A172 (cell line): ENCODE data around the gene NSUN4. TPM values are rescaled to one million over a fixed set of nuclear protein-coding genes. Genes with fewer than 3 reads are reported as not detected.
"Not testable (repeated sequence)": the region's sequence is repeated elsewhere in the genome, so short reads cannot be mapped to it uniquely, and the experiment has no call there.

Experiments
- DNase-seq: peaks from one replicate; pipeline ENCODE4 v3.0.0-alpha.2; 2015; ENCODE audit warnings: low spot score
- total RNA-seq: library from RNA; depleted of rRNA; stranded (reverse); fragments of >200 nt; shearing (Covaris generic); gene quantifications from 2 replicates; pipeline ENCODE4 v1.2.3, GENCODE V29; 2014; rRNA removed

The NSUN4 gene
- 5.3 and 7.1 TPM in 2 replicates for total RNA-seq

DNA sequence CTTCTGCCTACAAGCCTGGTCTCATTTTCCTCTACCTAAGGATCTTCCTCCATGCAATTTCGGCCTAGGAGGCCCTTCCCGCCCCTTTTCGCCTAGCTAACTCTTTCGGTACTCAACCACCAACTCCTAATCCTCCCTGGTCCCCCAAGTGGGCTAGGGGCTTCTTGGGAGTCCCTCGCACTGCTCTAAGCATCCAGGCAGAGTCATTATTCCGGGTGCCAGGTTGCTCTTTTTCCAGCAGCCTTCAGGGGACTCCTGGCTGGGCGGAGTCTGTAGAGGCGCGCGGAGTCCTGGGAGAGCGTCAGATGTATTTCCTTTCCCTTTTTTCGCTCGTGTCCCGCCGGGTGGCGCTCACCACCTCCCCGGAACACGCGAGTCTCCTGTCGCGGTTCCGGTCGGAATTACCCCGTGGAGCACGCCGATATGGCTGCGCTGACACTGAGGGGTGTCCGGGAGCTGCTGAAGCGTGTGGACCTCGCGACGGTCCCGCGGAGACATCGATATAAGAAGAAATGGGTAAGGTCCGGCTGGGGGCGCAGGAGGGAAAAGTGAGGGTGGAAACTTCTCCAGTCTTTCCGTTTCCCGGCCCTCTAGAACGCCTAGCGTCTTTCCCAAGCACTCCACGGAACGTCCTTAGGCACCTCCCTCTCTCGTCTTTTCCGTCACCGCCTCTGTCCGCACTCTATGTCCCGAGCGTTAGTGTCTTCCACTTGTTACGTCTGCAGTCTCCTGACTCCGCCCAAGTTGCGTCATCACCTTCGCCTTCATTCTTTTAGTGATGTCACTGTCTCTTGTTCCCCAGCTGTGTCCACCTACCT lies at the start of gene NSUN4:
Gene NSUN4 (plus strand): TSS at position 404 of the 818 bp plus-strand sequence. CDS start 20 bp downstream, at position 424.
- peak; percentile 87 for DNase-seq

DNA sequence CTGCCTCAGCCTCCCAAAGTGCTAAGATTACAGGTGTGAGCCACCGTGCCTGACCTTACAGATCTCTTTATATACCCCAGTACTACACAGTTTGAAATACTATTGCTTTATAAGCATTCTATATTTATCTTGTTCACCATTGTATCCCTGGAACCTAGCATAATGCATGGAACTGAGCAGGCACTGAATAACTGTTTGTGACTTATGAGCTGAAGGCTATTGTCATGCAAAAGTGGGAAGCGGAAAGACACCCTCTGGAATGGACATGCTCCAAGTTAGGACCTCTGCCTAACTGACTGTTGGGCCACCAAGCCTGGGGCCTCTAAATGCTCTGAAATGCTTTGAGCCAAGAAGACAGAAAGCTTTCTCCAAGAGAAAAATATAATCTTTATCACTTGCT lies 45.3 kb upstream of the NSUN4 start:
- no peak for DNase-seq

DNA sequence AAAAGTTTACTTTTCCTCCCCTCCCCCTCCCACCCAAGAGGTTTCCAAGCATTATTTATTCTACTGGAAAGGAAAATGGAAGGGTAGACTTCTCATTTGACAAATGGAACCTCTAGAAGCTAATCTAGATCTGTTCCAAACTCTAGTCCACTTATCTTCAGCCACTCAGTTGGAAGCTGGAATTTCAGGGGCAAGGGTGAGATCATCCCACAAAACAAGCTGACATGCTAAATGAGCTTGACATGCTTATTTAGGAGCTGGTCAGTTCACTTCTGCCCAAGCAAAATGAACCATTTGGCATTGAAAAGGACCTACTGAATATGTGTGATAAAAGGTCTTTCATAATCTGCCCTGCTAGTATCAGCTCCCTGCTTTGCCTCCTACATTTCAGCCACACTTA lies 42.2 kb upstream of the NSUN4 start:
- no peak for DNase-seq

DNA sequence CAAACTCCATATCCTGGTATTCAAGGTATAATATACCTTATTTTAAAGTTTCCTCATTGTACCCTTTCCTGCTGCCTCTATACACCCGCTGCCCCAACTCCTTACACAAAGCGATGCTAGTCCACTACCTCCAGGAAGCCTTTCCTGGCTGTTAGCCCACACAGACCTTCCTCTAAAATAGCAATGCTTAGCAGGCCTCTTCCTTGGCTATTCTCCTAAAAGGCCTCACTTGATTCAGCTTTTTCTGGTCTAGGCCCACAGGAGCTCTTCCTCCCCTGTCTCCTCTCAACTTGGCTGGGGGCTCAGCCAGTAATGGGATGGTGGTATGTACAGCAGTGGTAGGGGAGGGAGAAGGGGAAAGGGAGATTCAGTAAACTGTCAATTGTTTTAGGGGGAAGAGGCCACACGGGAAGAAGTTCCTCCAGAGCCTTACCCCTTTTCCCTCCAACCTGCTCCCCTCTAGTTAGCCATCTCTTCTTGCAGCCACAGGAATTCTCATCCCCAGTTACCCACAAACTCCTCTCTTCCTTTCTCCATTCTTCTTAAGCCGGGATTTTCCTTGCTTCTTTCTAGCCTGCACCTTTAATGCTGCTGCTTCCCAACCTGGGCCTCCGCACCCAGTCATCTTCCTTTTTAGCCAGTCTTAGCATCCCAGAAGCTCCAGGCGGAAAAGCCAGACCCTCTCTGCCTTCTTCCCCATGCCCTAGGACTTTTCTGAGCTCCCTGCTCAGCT lies 39.8 kb upstream of the NSUN4 start:
- DNase-seq, result no peak

DNA sequence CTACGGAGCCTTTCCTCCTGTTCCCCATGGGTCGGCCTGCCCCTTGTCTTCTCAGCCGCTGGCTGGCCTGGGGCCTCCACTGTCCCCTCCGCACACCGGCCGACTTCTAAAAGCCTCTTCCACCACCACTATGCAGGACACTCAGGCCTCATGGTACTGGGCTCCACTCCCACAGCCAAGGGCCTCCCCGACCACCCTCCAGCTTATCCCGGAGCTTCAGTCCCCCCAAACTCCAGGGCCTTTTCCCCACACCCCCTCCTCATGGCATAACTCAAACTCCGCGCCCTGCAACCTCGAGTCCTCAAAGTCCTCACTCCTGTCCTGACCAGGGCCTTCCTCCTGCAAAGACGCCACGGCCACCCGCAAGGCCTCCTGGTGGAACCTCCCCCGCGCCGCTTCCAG lies 39.2 kb upstream of the NSUN4 start:
- no peak for DNase-seq

DNA sequence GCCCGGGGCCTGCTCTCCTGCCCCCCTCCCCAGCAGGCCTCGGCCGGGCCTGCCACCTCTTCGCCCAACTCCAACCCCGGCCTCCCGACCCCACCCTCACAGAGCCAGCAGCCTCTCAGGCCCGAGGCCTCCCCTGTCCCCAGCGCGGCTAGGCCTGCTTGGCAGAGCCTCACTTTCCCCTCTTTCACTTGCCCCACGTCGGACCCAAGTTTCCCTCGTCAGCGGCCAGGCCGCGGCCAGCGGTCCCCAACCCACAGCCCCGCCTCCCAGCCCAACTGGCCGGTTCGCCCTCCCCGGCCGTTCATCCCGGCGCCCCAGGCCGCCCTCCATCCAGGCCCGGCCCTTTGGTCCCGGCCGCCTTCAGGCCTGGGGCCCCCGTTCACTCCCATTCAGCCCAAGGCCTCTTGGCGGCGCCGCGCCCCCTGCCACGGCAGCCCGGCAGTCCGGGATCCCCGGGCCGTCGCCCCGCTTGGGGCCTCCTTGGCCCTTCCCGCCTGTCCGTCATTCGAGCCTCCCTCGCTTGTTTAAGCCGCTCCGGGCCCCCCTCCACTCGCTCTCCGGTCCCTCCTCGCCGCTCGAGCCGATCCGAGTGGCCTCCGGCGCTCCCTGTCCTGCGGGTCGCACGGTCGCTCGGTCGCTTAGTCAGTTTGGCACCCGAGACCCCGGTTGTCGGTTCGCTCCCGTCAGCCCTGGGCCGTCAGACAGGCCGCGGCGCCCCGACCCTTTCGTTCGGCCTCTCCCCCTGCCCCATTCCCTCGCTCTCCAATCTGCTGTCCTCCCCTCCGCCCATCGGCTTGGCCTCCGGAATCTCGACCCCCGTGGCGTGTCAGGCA lies 38.6 kb upstream of the NSUN4 start:
- DNase-seq, result no peak

DNA sequence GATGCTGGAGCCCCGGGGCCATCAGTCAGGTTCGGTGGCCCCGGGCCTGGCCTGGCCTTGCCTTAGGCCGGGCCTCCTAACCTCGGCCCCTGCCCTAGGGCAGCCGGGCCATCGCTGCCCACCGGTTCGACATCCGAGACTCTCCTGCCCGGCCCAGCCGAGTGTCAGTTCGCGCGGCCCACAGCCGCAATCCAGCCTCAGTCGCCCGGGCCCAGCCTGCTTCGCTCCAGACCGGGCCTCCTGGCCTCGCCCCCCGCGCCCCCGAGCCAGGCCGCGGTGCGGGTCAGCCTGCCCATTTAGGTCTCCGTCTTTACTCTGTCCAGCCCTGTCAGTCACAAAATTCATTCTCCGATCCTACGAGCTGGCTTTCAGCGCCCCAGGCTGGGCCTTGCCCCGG lies 38.0 kb upstream of the NSUN4 start:
- DNase-seq, result no peak

DNA sequence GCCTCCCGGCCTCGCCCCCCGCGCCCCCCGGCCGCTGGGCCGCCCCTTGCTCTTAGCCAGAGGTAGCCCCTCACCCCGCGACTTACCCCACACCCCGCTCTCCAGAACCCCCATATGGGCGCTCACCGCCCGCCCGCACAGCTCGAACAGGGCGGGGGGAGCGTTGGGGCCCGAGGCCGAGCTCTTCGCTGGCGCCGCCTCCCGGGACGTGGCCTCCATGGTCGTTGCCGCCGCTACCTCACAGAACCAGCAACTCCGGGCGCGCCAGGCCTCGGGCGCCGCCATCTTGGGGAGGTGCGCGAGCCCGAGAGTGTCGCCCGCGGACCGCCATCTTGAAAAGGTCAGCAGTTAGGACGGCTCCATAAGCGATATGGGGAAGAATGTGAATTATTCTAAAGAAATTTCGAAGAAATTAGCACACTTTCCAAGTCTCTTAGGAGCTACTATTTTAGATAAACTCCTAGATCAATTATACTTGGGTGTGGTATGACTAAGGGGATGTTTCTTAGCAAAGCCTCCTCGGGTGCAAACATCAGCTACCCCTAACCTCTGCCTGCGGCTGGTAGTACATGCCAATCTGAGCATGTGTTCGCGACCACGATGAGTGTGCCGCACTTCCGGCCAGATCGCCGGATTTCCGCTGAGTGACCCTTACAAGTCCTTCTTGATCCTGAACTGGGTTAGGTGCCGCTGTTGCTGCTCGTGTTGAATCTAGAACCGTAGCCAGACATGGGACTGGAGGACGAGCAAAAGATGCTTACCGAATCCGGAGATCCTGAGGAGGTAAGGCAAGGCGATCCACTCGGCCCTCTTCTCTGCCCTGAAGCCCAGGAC lies 37.4 kb upstream of the NSUN4 start, which contains the start of the genes LRRC41 and UQCRH:
Gene LRRC41 (minus strand): TSS at position 579 of the 834 bp plus-strand sequence. CDS start 294 bp downstream, at position 285.
Gene UQCRH (plus strand): TSS at position 661 of the 834 bp plus-strand sequence. CDS start 69 bp downstream, at position 730.
- DNase-seq, result peak; percentile 95

DNA sequence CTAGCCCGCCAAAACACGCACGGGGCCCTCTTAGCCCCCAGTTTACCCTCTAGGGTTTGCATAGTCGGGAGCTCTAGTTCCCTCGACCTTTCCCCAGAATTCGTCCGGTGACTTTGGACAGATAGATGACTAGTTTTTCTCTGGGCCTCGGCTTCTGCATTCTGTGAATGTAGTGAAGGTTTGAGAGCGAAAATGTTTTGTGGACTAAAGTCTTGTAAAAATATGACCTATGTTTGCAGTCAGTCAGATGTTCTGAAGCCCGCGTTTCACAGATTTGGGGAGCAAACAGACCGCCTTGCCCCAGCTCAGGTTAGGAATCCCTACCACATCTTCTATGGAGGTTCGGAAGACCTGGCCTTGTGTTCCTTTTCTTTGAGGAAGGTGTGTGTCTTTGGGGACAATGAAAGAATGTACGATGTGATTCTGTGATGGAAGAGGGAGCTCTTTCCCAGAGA lies 36.7 kb upstream of the NSUN4 start:
- no peak for DNase-seq

DNA sequence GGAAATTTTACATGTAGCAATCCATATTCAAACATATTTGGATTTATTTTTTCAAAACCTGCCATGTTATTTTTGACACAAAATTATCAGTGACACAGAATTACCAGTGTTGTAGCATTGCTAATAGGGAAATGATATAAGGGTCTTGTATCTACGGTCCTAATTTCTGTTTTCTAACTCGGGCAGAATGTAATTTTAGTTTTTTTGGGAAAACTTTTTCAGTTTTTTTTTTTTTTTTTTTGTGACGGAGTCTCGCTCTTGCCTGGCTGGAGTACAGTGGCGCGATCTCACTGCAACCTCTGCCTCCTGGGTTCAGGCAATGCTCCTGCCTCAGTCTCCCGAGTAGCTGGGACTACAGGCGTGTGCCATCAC lies 34.5 kb upstream of the NSUN4 start:
- no peak for DNase-seq

DNA sequence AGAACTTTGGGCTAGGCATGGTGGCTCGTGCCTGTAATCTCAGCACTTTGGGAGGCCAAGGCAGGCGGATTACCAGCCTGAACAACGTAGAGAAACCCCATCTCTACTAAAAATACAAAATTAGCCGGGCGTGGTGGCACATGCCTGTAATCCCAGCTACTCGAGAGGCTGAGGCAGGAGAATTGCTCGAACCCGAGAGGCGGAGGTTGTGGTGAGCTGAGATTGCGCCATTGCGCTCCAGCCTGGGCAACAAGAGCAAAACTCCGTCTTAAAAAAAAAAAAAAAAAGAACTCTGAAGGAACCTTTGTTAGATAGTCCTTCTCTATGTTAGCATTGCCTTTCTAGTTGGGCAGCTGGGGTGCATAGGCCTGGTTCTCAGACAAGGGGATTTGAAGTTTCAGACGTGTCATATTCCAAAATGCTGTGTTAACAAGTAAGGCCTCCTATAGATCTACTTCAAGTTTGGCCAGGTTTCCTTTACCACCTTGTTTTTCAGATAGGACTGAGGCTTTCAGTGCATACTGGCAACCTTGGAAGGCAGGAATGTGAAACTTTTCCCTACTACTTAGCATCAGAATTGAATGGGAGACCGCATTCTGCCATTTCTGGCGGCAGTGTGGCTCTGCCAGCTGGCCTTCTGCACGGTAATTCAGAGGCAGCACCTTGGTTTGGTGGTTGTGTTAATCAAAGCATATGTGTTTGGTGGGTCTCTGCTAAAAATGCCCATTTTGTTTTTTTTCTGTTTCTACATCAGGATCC lies 31.0 kb upstream of the NSUN4 start:
- DNase-seq, result no peak

DNA sequence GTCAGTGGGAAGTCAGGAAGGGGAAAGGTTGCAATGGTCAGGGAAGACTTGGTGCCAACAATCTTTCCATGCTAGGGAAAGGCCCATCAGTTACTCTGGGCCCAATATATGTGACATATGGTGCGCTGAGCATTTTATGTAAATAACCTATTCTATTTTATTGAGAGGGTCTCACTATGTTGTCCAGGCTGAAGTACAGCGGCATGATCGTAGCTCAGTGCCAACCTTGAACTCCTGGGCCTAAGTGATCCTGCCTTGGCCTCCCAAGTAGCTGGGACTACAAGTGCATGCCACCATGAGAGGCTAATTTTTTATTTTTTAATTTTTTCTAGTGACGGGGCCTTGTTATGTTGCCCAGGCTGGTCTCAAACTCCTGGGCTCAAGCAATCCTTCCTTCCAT lies 30.3 kb upstream of the NSUN4 start:
- no peak for DNase-seq

DNA sequence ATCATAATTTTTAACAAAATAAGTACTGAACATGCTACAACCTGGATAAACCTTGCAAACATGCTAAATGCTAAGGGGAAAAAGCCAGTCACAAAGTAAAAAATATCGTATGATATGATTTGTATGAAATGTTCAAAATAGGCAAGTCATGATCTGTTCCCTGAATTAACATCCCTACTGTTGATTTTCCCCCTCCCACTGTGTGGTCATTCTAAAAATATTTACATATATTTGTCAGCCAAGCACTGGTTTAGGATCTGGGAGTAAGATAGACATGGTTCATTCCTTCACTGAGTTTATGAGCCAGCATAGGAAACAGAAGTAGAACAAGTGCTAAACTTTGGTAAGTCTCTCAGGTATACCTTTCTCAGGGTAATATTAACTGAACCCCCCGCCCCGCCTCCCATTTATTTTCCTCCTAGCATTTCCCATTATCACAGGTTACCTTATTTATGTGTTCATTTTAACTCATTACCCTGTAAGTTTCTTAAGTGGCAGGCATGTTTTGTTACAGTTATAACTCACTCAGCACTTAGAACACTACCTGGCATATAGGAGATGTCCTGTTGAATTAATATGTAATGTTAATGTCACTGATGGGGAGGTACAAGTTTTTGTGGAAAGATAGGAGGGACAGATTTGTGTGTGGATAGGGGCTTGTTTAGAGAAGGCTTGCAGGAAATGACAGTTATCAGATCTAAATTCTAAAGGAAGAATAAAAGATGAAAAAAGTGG lies 24.8 kb upstream of the NSUN4 start:
- peak; percentile 10 for DNase-seq

DNA sequence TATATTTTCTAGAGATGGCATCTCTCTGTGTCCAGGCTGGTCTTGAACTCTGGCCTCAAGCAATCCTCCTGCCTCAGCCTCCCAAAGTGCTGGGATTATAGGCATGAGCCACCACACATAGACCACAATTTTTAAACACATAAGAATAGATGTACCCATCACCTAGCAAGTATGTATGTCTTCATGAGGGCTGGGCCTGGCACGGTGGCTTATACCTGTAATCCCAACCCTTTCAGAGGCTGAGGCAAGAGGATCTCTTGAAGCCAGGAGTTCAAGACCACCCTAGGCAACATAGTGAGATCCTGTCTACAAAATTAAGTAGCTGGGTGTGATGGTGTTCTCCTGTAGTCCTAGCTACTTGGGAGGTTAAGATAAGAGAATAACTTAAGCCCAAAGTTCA lies 23.3 kb upstream of the NSUN4 start:
- no peak for DNase-seq

DNA sequence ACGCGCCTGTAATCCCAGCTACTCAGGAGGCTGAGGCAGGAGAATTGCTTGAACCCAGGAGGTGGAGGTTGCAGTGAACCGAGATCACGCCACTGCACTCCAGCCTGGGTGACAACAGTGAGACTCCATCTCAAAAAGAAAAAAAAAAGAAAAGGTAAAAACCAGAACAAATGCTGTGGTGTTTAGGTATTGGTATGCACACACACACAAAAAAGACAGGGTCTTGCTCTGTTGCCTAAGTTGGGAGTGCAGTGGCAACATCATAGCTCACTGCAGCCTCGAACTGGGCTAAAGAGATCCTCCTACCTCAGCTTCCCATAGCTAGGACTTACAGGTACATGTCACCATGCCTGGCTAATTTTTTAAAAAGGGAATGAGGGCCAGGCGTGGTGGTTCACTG lies 21.3 kb upstream of the NSUN4 start:
- DNase-seq, result not testable (repeated sequence)

DNA sequence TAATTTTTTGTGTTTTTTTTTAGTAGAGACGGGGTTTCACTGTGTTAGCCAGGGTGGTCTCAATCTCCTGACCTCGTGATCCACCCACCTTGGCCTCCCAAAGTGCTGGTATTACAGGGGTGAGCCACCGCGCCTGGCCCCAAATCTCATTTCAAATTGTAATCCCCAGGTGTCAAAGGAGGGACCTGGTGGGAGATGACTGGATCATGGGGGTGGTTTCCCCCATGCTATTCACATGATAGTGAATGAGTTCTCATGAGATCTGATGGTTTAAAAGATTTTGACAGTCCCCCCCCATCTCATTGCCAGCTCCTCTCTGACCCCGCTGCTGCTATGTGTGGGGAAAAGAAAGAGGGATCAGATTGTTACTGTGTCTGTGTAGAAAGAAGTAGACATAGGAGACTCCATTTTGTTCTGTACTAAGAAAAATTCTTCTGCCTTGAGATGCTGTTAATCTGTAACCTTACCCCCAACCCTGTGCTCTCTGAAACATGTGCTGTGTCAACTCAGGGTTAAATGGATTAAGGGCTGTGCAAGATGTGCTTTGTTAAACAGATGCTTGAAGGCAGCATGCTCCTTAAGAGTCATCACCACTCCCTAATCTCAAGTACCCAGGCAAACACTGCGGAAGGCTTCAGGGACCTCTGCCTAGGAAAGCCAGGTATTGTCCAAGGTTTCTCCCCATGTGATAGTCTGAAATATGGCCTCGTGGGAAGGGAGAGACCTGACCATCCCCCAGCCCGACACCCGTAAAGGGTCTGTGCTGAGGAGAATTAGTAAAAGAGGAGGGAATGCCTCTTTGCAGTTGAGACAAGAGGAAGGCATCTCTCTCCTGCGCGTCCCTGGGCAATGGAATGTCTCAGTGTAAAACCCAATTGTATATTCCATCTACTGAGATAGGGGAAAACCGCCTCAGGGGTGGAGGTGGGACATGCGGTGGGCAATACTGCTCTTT lies 20.4 kb upstream of the NSUN4 start:
- DNase-seq, result not testable (repeated sequence)

DNA sequence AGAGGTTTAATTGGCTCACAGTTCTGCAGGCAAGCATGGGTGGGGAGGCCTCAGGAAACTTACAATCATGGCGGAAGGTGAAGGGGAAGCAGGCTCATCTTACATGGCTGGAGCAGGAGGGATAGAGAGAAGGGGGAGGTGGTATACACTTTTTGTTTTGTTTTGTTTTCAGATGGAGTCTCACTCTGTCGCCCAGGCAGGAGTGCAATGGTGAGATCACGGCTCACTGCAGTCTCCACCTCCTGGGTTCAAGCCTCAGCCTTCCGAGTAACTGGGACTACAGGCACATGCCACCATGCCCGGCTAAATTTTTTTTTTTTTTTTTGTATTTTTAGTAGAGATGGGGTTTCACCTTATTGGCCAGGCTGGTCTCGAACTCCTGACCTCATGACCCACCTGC lies 18.4 kb upstream of the NSUN4 start:
- not testable (repeated sequence) for DNase-seq
